Activated T-helper 1 cell treated with anti-CD3 and anti-CD28 coated beads, Interleukin-2, amount 50 U/mL, for 16 hours (primary cell): ENCODE measurements around the gene PARP11.

Experiments
- DNase-seq, 2 donors: peaks; one replicate each; pipeline ENCODE4 v3.0.0-alpha.2; 2020; ENCODE audit warnings: low read depth in 1 of 2, low spot score in 1 of 2

PARP11 gene

GRCh38 chr12:3872800-3873636, at the start of gene PARP11:
TSS of gene PARP11 (minus strand) at chr12:3873399. CDS start at chr12:3873229, 170 bp downstream.
- DNase-seq: peak; percentile 94 to 96

GRCh38 chr12:3922033-3922432, 48.8 kb upstream of the PARP11 start:
- no peak for DNase-seq

GRCh38 chr12:3921526-3921925, 48.3 kb upstream of the PARP11 start:
- no peak for DNase-seq

- no peak for DNase-seq
Observed at GRCh38 chr12:3921151-3921471, 47.9 kb upstream of the PARP11 start.

GRCh38 chr12:3920351-3921150, 47.4 kb upstream of the PARP11 start:
- no peak for DNase-seq

- DNase-seq: no peak
Observed at GRCh38 chr12:3913278-3913677, 40.1 kb upstream of the PARP11 start.

- DNase-seq: no peak
Observed at GRCh38 chr12:3912863-3913262, 39.7 kb upstream of the PARP11 start.

- DNase-seq: no peak
Observed at GRCh38 chr12:3911409-3911808, 38.2 kb upstream of the PARP11 start.

- DNase-seq: no peak
Observed at GRCh38 chr12:3905664-3906063, 32.5 kb upstream of the PARP11 start.

- no peak for DNase-seq
Observed at GRCh38 chr12:3904999-3905398, 31.8 kb upstream of the PARP11 start.

- no peak for DNase-seq
Observed at GRCh38 chr12:3902921-3903320, 29.7 kb upstream of the PARP11 start.

GRCh38 chr12:3901116-3901515, 27.9 kb upstream of the PARP11 start:
- DNase-seq: no peak

- DNase-seq: no peak
Observed at GRCh38 chr12:3898756-3899155, 25.6 kb upstream of the PARP11 start.

GRCh38 chr12:3897371-3897971, 24.3 kb upstream of the PARP11 start:
- no peak for DNase-seq

- DNase-seq: no peak
Observed at GRCh38 chr12:3896801-3897351, 23.7 kb upstream of the PARP11 start.

GRCh38 chr12:3896356-3896755, 23.2 kb upstream of the PARP11 start:
- DNase-seq: no peak

- DNase-seq: no peak
Observed at GRCh38 chr12:3892631-3893030, 19.4 kb upstream of the PARP11 start.

GRCh38 chr12:3891201-3891600, 18.0 kb upstream of the PARP11 start:
- no peak for DNase-seq

- no peak for DNase-seq
Observed at GRCh38 chr12:3888659-3889058, 15.5 kb upstream of the PARP11 start.

GRCh38 chr12:3885277-3886094, 12.3 kb upstream of the PARP11 start:
- peak in 1 of 2 donors; percentile 7 for DNase-seq

GRCh38 chr12:3884671-3885070, 11.5 kb upstream of the PARP11 start:
- no peak for DNase-seq
